ENCODE data around the gene TEAD2.
"Not testable (repeated sequence)": the region's sequence is repeated elsewhere in the genome, so short reads cannot be mapped to it uniquely, and the experiment has no call there.

Gene TEAD2

GRCh38 chr19:49387936-49388372, 25.7 kb upstream of the TEAD2 start, which contains the start of gene KASH5:
Gene KASH5 (plus strand): TSS chr19:49388249. CDS start chr19:49390884, 2,635 bp downstream.
- DNase-seq (ENCODE audit: low read depth), result peak; percentile 32

DNA sequence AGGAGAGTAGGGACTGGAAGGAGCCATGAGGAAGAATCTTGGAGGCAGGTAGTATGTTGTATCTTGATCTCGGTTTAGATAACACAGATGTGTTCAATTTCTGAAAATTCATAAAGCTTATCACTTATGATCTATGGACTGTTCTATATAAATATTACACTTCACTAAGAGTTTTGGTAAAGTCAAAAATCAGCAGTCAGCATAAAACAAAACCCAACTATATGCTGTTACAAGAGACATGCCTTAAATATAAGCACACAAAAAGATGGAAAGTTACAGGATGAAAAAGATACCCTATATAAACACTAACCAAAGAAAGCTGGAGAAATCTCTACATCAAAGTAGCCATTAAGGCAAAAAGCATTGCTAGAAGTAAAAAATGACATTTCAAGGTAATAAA, 21.4 kb upstream of the TEAD2 start:
- no peak for DNase-seq (ENCODE audit: low read depth)

- DNase-seq (ENCODE audit: low read depth), result no peak
Measured at GRCh38 chr19:49382639-49383038, 20.4 kb upstream of the TEAD2 start.

DNA sequence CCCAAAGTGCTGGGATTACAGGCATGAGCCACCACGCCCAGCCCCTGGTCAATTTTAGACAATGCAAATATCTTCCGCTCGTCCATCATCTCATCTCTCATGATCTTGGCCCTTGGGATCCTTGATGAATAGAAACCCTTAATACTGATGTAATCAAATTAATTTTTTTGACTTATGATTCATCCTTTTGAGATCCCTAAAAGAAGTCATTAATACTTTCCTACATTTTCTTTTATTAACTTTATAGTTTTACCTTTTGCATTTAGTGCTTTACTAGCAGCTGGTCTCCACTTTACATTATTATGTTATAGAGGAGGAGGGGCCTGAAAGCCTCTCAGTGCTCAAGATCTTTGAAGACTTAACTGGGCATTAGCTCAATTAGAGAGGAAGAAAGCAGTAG, 18.2 kb upstream of the TEAD2 start:
- DNase-seq (ENCODE audit: low read depth), result no peak

DNA sequence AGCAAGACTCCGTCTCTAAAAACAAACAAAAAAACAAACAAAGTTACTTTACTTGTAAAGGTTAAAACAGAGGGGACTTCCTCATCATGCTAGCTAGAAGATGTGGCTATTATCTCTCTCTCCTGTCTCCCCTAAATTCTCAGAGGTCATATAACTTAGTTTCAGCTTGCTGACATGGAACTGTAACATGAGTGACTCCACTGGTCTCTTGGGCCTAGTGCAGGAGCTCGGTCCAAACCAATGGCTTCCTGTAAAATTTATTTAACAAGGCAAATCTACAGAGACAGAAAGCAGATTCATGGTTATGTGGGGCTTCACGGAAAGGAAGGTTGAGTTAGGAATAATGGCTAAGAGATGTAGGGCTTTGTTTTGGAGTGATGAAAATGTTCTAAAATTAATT, 16.3 kb upstream of the TEAD2 start:
- DNase-seq (ENCODE audit: low read depth), result no peak

- DNase-seq (ENCODE audit: low read depth), result no peak
Measured at GRCh38 chr19:49374665-49375434, 12.6 kb upstream of the TEAD2 start.

- DNase-seq (ENCODE audit: low read depth), result not testable (repeated sequence)
Measured at GRCh38 chr19:49373174-49373573, 11.0 kb upstream of the TEAD2 start.

- no peak for DNase-seq (ENCODE audit: low read depth)
Measured at GRCh38 chr19:49371184-49371583, 9.0 kb upstream of the TEAD2 start.

GRCh38 chr19:49368711-49369358, 6.6 kb upstream of the TEAD2 start:
- DNase-seq (ENCODE audit: low read depth), result no peak

- DNase-seq (ENCODE audit: low read depth), result no peak
Measured at GRCh38 chr19:49366110-49366509, 3.9 kb upstream of the TEAD2 start.

DNA sequence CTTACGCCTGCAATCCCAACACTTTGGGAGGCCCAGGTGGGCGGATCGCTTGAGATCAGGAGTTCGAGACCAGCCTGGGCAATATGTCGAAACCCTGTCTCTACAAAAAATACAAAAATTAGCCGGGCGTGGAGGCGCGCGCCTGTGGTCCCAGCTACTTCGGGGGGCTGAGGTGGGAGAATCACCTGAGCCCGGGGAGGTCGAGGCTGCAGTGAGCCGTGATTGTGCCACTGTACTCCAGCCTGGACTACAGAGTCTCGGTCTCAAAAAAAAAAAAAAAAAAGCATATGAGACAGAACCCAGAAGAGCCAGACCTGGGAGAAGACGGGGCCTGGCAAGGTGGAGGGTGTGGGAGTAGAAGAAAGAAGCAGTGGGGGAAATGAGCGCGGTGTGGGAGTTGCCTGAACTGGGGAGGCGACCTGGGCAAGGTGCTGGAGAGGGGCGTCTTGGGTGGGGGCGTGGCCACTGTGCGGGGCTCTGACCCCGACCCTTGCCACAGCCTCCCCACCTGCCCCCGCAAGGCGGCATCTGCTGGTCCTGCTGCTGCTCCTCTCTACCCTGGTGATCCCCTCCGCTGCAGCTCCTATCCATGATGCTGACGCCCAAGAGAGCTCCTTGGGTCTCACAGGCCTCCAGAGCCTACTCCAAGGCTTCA, 2.0 kb upstream of the TEAD2 start:
- no peak for DNase-seq (ENCODE audit: low read depth)

- DNase-seq (ENCODE audit: low read depth), result peak; percentile 99
Measured at GRCh38 chr19:49363268-49364082, 1.3 kb upstream of the TEAD2 start, which contains the start of gene DKKL1. Gene DKKL1 (plus strand): TSS chr19:49363877. CDS start chr19:49363999, 122 bp downstream.

- no peak for DNase-seq (ENCODE audit: low read depth)
Measured at GRCh38 chr19:49362929-49363267, 682 bp upstream of the TEAD2 start.

DNA sequence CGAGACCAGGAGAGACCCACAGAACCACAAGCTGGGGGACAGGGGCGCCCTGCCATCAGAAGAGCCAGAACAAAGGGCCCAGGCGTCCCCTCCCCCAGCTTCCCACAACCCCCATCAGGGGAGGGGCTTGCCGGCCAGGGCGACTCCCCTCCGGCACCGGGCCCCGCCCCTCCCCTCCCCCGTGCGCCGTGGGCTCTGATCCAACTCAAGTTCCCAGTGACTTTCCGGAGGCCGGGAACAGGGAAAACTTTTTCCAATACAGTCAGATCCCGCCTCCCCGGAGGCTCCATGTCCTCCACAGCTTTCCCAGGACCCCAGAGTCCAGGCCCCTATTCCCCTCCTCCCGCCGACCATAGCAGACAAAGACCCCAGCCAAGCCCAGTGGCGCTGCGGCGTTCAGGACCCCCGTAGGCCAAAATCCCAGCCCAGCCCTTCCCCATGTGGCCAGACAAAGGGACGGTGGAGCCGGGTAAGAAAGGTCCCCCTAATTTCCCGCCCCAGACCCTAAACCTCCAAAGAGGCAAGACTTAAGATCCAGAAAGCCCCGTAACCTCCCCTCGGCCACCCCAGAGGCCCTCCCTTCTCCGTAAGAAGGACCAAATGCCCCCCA, 673 bp downstream of the TEAD2 start:
- DNase-seq (ENCODE audit: low read depth), result peak; percentile 72

DNA sequence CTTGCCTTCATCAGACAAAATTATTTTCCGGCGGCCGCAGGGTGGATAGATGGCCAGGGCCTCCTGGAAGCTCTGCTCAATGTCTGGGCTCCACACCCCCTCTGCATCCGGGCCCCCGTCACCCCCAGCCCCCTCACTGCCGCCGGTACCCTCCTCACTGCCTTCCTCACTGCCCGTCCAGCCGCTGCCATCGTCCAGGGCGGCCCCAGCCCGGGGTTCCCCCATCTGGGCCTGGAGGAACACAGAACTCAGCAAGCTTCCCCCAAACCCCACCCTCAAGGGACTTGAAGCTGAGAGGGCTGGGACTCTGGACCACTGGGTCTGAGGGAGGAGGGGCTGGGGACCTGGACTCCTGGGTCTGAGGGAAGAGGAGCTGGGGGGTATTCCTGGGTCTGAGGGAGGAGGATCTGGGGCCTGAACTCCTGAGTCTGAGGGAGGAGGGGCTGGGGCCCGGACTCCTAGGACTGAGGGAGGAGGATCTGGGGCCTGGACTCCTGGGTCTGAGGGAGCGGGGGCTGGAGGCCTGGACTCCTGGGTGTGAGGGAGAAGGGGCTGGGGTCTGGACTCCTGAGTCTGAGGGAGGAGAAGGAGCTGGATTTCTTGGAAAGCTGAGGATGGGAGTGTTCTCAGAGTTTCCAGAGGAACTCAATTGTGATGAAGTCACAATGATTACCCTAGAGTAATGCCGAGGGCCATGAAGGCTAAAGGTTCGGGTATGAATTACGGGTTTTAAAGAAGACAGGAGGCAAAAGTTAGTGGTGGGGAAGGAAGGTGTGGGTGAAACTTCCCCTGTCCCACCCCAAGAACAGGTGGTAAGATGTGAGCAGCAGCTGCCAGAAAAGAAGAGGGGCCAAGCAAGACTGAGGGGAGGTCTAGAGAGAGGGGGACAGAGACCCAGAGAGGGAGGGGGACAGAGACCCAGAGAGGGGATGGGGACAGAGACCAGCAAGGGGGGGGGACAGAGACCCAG, 2.1 kb downstream of the TEAD2 start:
- DNase-seq (ENCODE audit: low read depth), result no peak

GRCh38 chr19:49357186-49357585, 5.0 kb downstream of the TEAD2 start:
- DNase-seq (ENCODE audit: low read depth), result no peak

DNA sequence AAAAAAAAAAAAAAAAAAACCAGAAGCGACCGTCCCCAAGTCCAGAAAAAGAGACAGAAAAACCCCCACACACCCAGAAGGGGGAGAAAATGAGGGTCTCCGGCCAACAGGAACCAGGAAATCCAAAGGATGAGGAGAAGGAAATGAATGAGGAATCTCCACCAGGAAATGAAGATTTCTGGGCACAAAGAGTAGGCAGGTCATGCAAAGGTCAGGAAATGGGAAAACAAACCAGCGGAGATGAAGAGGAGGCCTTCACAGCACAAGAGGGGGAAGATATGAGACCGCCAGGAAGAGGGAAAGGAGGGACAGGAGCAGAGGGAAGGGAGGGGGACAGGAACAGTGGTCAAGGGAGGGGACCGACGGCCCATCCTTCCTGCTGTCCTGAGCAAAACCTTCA, 5.8 kb downstream of the TEAD2 start:
- DNase-seq (ENCODE audit: low read depth), result no peak

- DNase-seq (ENCODE audit: low read depth), result peak; percentile 27
Measured at GRCh38 chr19:49355909-49356353, 6.3 kb downstream of the TEAD2 start.

GRCh38 chr19:49349567-49349966, 12.6 kb downstream of the TEAD2 start:
- no peak for DNase-seq (ENCODE audit: low read depth)
